Measurements from ENCODE around the gene TMEM123. TPM values are rescaled to one million over a fixed set of nuclear protein-coding genes. Genes with fewer than 3 reads are reported as not detected.

TMEM123 gene
- total and polyA plus RNA-seq, 2 of the 13 experiments (the other 11 are each of a cell fraction or from before 2014, with no cell fraction given): 365 to 2,761 TPM

DNA sequence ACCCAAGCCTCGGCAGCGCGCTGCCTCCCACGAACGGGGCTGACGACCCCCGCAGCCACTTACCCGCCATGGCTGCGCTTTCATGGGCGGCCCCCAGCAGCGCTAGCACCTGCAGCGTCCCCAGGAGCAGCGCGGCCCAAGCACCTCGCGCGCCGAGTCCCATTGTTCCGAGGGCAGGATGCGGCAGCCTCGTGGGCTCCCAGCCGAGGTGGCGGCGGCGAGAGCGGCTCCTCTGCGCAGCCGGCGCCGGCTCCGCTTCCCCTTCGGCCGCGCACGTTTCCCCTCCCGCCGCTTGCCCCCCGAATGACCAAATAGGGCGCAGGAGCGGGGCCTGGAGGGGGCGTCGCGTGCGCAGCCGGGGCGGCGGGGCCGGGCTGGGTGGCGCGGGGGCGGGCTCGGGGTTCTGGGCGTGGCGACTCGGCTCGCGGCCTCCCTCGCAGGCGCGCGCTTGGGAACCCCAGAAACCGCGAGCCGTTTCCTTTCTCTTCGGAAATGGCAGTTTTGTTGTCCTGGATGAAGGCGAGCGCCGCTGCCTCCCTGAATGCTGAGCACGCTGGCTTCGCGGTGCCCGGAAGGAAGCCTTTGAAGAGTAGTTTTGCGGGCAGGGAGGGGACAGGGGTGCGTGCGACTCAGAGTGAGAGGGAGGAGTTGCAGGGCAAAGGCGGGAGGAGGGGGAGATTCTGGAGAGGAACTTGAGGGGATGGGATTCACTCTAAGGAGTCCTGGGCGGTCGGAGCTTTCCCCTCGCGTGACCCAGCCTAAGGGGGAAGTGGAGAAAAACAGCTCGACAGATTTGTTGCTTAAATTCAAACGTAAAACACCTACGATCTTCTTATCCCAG lies at the start of gene TMEM123 (continued):
- no peak for TF ChIP-seq ZMAT3 (CRISPR knock-in tag; conservative IDR thresholded peaks at IDR 0.05)
- TF ChIP-seq, protein P1, sequence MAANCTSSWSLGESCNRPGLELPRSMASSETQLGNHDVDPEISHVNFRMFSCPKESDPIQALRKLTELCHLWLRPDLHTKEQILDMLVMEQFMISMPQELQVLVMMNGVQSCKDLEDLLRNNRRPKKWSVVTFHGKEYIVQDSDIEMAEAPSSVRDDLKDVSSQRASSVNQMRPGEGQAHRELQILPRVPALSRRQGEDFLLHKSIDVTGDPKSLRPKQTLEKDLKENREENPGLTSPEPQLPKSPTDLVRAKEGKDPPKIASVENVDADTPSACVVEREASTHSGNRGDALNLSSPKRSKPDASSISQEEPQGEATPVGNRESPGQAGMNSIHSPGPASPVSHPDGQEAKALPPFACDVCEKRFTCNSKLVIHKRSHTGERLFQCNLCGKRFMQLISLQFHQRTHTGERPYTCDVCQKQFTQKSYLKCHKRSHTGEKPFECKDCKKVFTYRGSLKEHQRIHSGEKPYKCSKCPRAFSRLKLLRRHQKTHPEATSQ (CRISPR knock-in tag; IDR thresholded peaks at IDR 0.05; ENCODE audit: borderline replicate concordance): 0 out of 2 replicates have a peak, but pooled peaks have one; percentile 43
- no peak for TF ChIP-seq ZNF335 (CRISPR knock-in tag; IDR thresholded peaks at IDR 0.05)
- no peak for TF ChIP-seq MEIS1 (CRISPR knock-in tag; IDR thresholded peaks at IDR 0.05; ENCODE audit: borderline replicate concordance)
- peak; percentile 68; the same call in 1 of the 2 replicates for TF ChIP-seq NAIF1 (CRISPR knock-in tag; IDR thresholded peaks at IDR 0.05; ENCODE audit: borderline replicate concordance)
- TF ChIP-seq TCF7 (IDR thresholded peaks at IDR 0.05; ENCODE audit: low read depth): peak; percentile 69
- TF ChIP-seq MBNL3 (CRISPR knock-in tag; conservative IDR thresholded peaks at IDR 0.05): no peak
- TF ChIP-seq, protein P2, sequence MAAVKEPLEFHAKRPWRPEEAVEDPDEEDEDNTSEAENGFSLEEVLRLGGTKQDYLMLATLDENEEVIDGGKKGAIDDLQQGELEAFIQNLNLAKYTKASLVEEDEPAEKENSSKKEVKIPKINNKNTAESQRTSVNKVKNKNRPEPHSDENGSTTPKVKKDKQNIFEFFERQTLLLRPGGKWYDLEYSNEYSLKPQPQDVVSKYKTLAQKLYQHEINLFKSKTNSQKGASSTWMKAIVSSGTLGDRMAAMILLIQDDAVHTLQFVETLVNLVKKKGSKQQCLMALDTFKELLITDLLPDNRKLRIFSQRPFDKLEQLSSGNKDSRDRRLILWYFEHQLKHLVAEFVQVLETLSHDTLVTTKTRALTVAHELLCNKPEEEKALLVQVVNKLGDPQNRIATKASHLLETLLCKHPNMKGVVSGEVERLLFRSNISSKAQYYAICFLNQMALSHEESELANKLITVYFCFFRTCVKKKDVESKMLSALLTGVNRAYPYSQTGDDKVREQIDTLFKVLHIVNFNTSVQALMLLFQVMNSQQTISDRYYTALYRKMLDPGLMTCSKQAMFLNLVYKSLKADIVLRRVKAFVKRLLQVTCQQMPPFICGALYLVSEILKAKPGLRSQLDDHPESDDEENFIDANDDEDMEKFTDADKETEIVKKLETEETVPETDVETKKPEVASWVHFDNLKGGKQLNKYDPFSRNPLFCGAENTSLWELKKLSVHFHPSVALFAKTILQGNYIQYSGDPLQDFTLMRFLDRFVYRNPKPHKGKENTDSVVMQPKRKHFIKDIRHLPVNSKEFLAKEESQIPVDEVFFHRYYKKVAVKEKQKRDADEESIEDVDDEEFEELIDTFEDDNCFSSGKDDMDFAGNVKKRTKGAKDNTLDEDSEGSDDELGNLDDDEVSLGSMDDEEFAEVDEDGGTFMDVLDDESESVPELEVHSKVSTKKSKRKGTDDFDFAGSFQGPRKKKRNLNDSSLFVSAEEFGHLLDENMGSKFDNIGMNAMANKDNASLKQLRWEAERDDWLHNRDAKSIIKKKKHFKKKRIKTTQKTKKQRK (IDR thresholded peaks at IDR 0.05; ENCODE audit: low read length): no peak
- TF ChIP-seq, protein P3, sequence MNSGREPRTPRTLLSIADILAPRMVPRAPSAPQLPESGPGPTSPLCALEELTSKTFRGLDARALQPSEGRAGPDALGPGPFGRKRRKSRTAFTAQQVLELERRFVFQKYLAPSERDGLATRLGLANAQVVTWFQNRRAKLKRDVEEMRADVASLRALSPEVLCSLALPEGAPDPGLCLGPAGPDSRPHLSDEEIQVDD (CRISPR knock-in tag; IDR thresholded peaks at IDR 0.05; ENCODE audit: borderline replicate concordance): no peak
- TF ChIP-seq ZNF383 (CRISPR knock-in tag; IDR thresholded peaks at IDR 0.05; ENCODE audit: borderline replicate concordance): no peak
- peak; percentile 75; the same call in 1 of the 2 replicates for TF ChIP-seq ZNF776 (CRISPR knock-in tag; IDR thresholded peaks at IDR 0.05)
- no peak for TF ChIP-seq NONO (IDR thresholded peaks at IDR 0.05)
- TF ChIP-seq NONO (CRISPR knock-in tag; conservative IDR thresholded peaks at IDR 0.05): peak; percentile 67; the same call in 1 of the 2 replicates
- no peak for TF ChIP-seq SNAI1 (CRISPR knock-in tag; IDR thresholded peaks at IDR 0.05; ENCODE audit: borderline replicate concordance)
- TF ChIP-seq, protein P4, sequence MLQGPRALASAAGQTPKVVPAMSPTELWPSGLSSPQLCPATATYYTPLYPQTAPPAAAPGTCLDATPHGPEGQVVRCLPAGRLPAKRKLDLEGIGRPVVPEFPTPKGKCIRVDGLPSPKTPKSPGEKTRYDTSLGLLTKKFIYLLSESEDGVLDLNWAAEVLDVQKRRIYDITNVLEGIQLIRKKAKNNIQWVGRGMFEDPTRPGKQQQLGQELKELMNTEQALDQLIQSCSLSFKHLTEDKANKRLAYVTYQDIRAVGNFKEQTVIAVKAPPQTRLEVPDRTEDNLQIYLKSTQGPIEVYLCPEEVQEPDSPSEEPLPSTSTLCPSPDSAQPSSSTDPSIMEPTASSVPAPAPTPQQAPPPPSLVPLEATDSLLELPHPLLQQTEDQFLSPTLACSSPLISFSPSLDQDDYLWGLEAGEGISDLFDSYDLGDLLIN (CRISPR knock-in tag; IDR thresholded peaks at IDR 0.05; ENCODE audit: borderline replicate concordance): no peak
- no peak for TF ChIP-seq HMG20A (CRISPR knock-in tag; IDR thresholded peaks at IDR 0.05; ENCODE audit: borderline replicate concordance)
- TF ChIP-seq, protein P5, sequence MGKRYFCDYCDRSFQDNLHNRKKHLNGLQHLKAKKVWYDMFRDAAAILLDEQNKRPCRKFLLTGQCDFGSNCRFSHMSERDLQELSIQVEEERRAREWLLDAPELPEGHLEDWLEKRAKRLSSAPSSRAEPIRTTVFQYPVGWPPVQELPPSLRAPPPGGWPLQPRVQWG (CRISPR knock-in tag; IDR thresholded peaks at IDR 0.05; ENCODE audit: borderline replicate concordance, low read depth): no peak
- TF ChIP-seq ZNF619 (CRISPR knock-in tag; IDR thresholded peaks at IDR 0.05): no peak
- peak; percentile 34; the same call in 1 of the 2 replicates for TF ChIP-seq ZFP90 (CRISPR knock-in tag; IDR thresholded peaks at IDR 0.05; ENCODE audit: borderline replicate concordance)
- TF ChIP-seq KDM3A (CRISPR knock-in tag; IDR thresholded peaks at IDR 0.05; ENCODE audit: low read depth): 0 out of 2 replicates have a peak, but pooled peaks have one; percentile 12
- no peak; the same call in 1 of the 2 replicates for TF ChIP-seq ZKSCAN8 (CRISPR knock-in tag; IDR thresholded peaks at IDR 0.05; ENCODE audit: borderline replicate concordance)
- 0 out of 2 replicates have a peak, but pooled peaks have one; percentile 42 for TF ChIP-seq TBX3 (IDR thresholded peaks at IDR 0.05; ENCODE audit: borderline replicate concordance)

Data from HepG2 (cell line).